Measurements from ENCODE around the gene MROH8.

DNA sequence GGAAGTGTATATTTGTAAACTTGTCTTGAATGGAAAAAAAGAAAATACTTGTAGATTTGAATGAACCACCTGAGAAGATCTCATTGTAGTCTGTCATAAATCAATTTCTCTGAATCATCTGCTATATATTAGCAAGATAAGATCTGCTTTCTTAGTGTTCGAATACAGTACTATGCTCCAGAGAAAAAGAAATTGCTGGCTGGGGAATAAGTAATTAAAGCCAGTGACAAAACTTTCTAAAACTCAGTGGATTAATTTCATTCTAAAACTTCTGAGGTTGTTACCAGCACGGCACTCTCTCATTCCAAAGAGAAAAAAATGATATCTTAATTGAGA is 22.4 kb upstream of the MROH8 start:
- TF ChIP-seq, protein P1, sequence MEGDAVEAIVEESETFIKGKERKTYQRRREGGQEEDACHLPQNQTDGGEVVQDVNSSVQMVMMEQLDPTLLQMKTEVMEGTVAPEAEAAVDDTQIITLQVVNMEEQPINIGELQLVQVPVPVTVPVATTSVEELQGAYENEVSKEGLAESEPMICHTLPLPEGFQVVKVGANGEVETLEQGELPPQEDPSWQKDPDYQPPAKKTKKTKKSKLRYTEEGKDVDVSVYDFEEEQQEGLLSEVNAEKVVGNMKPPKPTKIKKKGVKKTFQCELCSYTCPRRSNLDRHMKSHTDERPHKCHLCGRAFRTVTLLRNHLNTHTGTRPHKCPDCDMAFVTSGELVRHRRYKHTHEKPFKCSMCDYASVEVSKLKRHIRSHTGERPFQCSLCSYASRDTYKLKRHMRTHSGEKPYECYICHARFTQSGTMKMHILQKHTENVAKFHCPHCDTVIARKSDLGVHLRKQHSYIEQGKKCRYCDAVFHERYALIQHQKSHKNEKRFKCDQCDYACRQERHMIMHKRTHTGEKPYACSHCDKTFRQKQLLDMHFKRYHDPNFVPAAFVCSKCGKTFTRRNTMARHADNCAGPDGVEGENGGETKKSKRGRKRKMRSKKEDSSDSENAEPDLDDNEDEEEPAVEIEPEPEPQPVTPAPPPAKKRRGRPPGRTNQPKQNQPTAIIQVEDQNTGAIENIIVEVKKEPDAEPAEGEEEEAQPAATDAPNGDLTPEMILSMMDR (IDR thresholded peaks at IDR 0.05), result no peak
- no peak for TF ChIP-seq EP300 (IDR thresholded peaks at IDR 0.05)
- no peak for TF ChIP-seq POLR2A (IDR thresholded peaks at IDR 0.05)
